GM18867 (cell line): ENCODE measurements around the gene PRSS21.

Experiments used
- ATAC-seq: cut with Tn5 transposase; IDR thresholded peaks from one replicate; pipeline ENCODE4 v1.9.1; 2021; ENCODE audit warnings: mild to moderate bottlenecking, moderate library complexity; ENCODE audit not compliant: unreplicated experiment

Gene PRSS21

GRCh38 chr16:2825049-2825742 is 8.2 kb downstream of the PRSS21 start:
- no peak for ATAC-seq

- ATAC-seq = no peak
Observed at GRCh38 chr16:2825906-2826305, 8.9 kb downstream of the PRSS21 start.

GRCh38 chr16:2826591-2827373 is 9.7 kb downstream of the PRSS21 start:
- ATAC-seq = no peak

- no peak for ATAC-seq
Observed at GRCh38 chr16:2827374-2827791, 10.3 kb downstream of the PRSS21 start.

GRCh38 chr16:2827831-2828520 is 10.9 kb downstream of the PRSS21 start:
- no peak for ATAC-seq

GRCh38 chr16:2828521-2828840 is 11.4 kb downstream of the PRSS21 start:
- no peak for ATAC-seq

- no peak for ATAC-seq
Observed at GRCh38 chr16:2828876-2829430, 11.9 kb downstream of the PRSS21 start.

- no peak for ATAC-seq
Observed at GRCh38 chr16:2829501-2830354, 12.7 kb downstream of the PRSS21 start, which contains the start of gene ZG16B. Gene ZG16B, plus strand, starts transcription at chr16:2830303. Its CDS starts 139 bp downstream, at chr16:2830442.

- ATAC-seq = no peak
Observed at GRCh38 chr16:2830355-2830695, 13.3 kb downstream of the PRSS21 start.

- ATAC-seq = no peak
Observed at GRCh38 chr16:2831203-2831602, 14.2 kb downstream of the PRSS21 start.

- no peak for ATAC-seq
Observed at GRCh38 chr16:2833776-2834175, 16.7 kb downstream of the PRSS21 start.

GRCh38 chr16:2834968-2835367 is 17.9 kb downstream of the PRSS21 start:
- no peak for ATAC-seq

GRCh38 chr16:2835638-2836493 is 18.8 kb downstream of the PRSS21 start:
- ATAC-seq = no peak

GRCh38 chr16:2836646-2837508 is 19.8 kb downstream of the PRSS21 start:
- ATAC-seq = no peak

- ATAC-seq = no peak
Observed at GRCh38 chr16:2838928-2839327, 21.9 kb downstream of the PRSS21 start.

- ATAC-seq = no peak
Observed at GRCh38 chr16:2839650-2840450, 22.8 kb downstream of the PRSS21 start.

GRCh38 chr16:2840914-2841313 is 23.9 kb downstream of the PRSS21 start:
- no peak for ATAC-seq
